Stimulated activated CD8-positive, alpha-beta memory T cell treated with anti-CD3 and anti-CD28 coated beads, Interleukin-2, amount 100 ng/mL, for 1 hour (primary cell): ENCODE measurements around the gene UBAC2.

Source experiments
- DNase-seq, 2 donors: peaks; one replicate each; pipeline ENCODE4 v3.0.0-alpha.2; 2020; ENCODE audit warnings: low read depth in 2 of 2

UBAC2 gene

DNA sequence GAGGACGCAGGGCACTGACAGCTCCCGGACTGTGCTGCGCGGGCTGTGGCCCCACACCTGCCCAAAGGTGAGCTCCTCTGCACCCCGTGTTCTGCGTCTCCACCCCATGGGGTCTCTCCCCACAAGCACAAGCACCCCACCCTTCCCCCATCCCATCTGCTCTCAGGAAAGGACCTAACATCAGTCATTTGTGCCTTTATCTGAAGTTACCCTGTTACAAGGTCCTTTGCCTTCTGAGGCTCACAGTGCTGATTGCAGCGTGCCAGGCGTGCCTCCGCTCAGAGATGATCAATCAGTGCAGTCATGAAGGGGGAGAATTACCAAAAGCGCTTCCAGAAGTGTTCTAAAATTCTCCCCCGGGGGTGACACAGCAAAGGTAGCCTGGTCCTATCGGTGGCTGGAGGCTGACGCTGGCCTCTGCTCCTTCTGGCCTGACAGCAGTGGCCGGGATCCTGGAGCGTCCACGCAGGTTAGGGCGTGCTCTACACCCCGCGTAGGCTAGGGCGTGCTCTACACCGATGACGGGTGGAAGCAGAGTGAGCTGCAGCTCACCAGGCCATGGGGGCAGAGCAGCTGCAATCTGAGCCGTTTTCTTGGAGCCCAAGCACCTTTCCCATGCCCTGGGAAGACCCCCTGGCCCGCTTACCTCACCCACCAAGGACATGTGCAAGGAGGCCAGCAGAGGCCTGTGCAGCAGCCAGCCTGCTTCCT lies 215.9 kb downstream of the UBAC2 start:
- no peak for DNase-seq

- DNase-seq, result no peak
Observed at GRCh38 chr13:99417201-99418102, 216.8 kb downstream of the UBAC2 start.

DNA sequence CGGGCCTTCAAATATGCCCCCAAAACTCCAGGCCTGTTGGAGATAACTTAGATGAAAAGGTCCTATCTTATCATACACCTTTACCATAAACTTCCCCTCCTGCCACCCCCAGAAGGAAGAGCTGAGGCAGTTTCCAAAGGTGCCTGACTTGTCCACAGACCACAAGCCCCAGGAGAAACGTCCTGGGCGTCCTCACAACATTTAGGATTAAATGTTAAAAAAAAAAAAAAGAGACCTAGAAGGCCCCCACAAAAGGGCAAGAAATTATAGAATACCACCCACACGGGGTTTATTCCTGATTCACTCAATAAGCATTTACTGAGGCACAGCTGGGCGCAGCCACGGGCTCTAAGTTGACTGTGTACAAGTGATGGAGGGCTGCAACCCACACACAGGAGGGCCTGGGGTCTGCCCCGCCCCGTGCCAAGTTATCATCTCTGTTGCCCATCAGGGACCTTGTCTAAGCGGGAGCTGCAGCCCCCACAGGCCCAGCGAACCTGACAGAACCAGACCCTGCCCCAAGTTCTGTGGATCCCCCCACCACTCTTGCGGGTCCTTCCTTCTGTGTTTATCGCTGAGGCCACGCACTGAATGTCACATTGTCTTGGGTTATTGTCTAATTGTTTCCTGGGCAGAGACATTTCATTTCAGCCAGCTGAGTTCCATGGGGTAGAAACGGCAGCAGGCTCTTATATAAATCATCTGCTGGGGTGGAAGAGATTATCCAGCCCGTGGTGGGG lies 217.6 kb downstream of the UBAC2 start:
- no peak for DNase-seq

DNA sequence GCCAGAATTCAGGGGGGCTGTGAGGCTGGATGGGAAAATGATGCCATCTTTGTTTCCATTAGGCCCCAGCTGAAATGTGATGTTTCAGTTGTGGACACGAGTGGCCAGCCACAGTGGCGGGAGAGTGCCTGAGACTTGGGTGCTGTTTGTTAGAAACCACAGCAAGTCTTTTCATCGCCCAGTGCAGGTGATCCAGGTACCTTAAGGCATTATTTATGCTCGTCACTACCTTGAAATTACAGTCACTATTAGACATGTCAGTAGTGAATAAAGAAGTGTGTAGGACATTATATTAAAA lies 218.1 kb downstream of the UBAC2 start:
- DNase-seq, result no peak

DNA sequence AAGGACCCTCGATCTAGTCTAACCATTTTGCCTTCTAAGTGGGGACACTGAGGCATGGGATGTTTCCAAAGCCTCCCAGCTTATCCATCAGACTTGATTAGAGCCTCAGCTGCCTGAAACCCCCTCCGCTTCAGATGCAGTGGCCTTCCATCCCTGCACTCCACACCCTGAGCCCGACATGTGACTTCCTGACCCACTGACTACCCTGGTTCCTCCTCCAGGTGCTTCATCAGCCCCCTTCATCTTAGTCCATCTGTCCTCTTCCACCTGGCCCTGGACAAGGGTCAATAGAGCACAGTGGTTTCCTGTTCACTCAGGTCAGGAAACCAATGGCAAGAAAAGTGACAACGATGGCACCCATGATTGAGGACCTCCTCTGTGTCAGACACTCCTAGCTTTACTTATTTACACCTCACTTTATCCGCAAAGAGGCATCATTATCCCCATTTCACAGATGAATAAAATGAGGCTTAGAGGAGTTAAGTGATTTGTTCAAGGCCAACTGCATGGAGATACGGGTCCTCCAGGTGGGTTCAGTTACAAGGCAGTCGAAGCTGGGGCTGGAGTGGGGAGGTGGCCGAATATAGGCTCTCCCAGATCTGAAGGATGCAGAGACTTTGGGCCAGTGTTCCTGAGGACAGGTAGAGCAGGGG lies 219.1 kb downstream of the UBAC2 start:
- no peak for DNase-seq

- no peak for DNase-seq
Observed at GRCh38 chr13:99421271-99421670, 220.6 kb downstream of the UBAC2 start.

- DNase-seq, result no peak
Observed at GRCh38 chr13:99421758-99422585, 221.3 kb downstream of the UBAC2 start.

DNA sequence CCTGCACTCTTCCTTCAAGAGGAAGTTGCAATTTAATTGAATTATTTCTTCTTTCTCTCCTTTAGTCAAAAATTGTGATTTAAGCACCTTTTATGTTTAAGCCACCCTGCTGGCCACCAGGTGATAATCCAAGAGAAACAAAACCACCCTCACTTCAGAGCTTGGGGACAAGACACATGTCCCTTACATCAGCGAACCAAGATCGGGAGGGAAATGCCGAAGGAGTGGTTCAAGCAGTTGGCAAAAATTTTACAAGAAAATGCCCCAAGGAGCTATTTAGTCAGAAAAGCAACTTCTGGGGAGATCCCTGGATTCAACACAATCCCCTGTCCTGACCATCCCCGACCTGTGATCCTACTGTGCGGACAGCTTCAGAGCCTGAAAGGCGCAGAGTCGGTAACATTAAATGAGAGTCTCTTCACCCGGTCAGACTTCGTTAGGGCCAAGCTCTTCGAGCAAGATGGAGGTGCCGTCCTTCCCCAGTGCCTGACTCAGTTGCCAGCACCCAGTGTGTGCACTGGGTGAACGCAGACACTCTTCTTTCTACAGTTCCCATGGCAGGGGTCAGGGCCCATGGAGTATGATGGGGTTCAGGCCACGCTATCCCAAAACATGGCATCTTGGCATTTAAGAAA lies 222.0 kb downstream of the UBAC2 start:
- no peak for DNase-seq

- DNase-seq, result no peak
Observed at GRCh38 chr13:99425485-99426341, 225.1 kb downstream of the UBAC2 start.

- DNase-seq, result no peak
Observed at GRCh38 chr13:99426426-99426825, 225.8 kb downstream of the UBAC2 start.

GRCh38 chr13:99429670-99430069 lies 229.0 kb downstream of the UBAC2 start:
- no peak for DNase-seq

DNA sequence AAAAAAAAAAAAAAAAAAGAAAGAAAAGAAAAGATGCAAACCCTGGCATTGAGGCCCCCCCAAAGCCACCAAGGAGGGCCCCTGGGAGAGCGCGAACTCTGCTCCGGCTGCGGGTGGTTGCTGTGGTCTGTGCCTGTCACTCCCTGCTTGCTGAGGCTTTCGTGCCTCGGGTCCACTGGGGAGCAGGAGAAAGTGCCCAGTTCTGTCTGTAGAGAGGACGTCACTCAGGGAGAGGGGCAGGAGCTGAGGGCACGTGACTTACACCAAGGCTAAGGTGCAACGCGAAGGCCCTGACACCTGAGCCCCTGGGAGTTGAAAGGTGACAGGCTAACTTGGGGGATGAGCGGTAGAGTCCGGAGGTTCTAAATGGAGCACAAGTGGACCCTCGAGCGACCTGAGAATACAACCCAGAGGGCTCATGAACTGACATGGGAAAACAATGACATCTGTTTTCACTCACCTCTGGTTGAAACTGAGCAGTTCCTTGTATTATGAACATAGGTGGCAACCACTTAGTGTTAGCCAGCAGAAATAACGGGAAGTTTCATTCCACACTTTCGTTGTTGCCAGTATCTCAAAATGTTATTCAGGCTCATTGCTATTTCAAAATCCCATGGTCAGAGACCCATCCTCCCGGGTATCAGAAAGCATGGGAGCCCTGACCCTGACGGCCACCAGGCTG lies 231.4 kb downstream of the UBAC2 start:
- no peak for DNase-seq

- DNase-seq, result peak; percentile 55 to 57
Observed at GRCh38 chr13:99432609-99433542, 232.2 kb downstream of the UBAC2 start.

DNA sequence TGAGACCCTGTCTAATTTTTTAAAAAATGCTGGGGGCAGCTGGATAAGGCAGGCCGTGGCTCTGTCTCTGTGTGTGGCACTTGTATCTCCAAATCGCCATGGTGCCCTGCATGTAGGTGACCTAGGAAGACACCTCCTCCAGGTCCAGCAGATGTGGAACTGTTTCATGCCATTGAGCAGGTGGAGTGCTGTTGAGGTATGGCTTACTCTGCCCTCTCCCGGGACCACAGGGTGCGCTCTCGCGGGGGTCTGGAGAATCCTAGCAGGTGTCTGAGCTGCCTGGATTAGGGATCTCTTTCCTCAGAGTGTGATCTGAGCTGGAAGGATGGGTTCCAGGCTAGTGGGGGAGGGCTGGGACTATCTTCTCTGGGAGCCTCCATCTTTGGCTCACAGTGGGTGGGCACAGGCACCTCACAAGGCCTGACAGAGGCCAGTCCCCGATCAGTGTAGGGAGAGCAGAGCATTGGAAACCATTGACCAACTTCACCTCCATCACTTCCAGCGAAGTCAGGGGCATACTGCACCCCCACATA lies 233.0 kb downstream of the UBAC2 start:
- DNase-seq, result no peak

DNA sequence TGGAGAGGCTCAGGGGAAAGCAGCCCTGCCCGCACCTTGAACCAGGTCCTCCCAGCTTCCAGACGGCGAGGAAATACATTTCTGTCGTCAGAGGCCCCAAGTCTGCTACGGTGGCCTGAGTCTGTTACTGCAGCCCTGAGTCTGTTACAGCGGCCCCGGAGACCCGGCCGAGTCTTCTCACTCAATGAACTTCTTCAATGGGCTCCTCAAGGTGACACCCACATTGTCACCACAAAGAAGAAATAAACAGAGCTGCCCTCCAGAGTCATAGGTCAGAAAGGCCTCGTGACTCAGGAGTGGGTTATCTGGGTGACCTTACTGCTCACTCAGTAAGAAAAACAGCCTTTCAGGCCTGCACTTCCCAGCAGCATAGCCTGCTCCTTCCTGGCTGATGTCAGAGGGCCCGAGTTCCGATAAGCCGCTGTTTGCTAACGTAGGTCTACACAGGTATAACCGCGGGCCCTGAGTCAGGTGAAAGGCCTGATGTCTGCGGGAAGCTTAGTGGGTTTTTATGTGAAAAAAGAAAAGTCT lies 233.7 kb downstream of the UBAC2 start:
- DNase-seq, result peak; percentile 48 to 59

DNA sequence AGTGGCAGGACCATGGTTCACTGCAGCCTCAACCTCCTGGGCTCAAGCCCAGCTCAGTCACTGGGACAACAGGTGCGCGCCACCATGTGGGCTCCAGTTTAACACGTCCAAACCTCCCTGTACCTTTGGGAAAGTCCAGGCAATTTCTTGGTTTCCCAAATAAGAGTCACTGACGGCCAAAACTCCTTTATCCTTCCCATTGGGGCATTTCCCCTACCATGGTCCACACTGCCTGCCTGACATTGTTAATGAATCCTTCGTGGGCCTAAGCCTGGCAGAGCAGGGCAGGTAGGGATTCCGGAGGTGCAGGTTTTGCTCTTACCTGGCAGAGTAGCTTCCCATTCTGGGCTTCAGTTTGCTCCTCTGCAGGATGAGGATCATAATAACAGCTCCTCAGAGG lies 234.5 kb downstream of the UBAC2 start:
- no peak for DNase-seq

DNA sequence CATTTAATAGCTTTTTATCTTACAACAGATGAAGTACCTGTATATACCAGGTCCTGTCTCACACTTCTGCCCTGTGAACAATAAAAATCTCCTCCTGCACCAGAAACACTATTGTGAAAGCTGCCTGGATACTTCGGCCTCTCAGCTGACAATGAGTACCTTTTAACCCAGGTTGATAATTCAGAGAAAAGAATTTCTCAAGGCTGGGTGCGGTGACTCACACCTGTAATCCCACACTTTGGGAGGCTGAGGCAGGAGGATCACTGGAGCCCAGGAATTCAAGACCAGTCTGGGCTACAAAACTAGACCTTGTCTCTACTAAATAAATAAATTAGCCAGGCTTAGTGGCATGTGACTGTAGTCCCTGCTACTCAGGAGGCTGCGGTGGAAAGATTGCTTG lies 235.3 kb downstream of the UBAC2 start:
- no peak for DNase-seq
